HUES64 (cell line): ENCODE data around the gene GDPGP1.
A peak's percentile ranks its signal among the peaks of the same experiment; 100 is the strongest.
"Not testable (repeated sequence)": the region's sequence is repeated elsewhere in the genome, so short reads cannot be mapped to it uniquely, and the experiment has no call there.

Experiments used
- H3K27ac ChIP-seq: 2 replicates; pipeline ENCODE4 v1.7.0; 2013; ENCODE audit warnings: low read depth, low read length, inconsistent platforms
- H3K27me3 ChIP-seq: 2 replicates; pipeline ENCODE4 v1.6.1; 2013; ENCODE audit warnings: mild to moderate bottlenecking, low read length; ENCODE audit not compliant: insufficient read depth
- H3K36me3 ChIP-seq: 2 replicates; pipeline ENCODE4 v1.6.1; 2013; ENCODE audit warnings: mild to moderate bottlenecking, low read length; ENCODE audit not compliant: insufficient read depth
- H3K4me1 ChIP-seq: 2 replicates; pipeline ENCODE4 v1.6.1; 2013; ENCODE audit warnings: mild to moderate bottlenecking, low read length, moderate library complexity; ENCODE audit not compliant: insufficient read depth
- H3K4me3 ChIP-seq: 2 replicates; pipeline ENCODE4 v1.5.1; 2013; ENCODE audit warnings: mild to moderate bottlenecking, low read length, moderate library complexity
- H3K9ac ChIP-seq: 2 replicates; pipeline ENCODE4 v1.6.1; 2013; ENCODE audit warnings: mild to moderate bottlenecking, low read depth, low read length
- H3K9me3 ChIP-seq: 2 replicates; pipeline ENCODE4 v1.6.1; 2013; ENCODE audit warnings: low read depth, low read length; ENCODE audit not compliant: insufficient read depth
- WGBS: fragments of 150-250, 120-280 bp; methylation state at CpG from one replicate; pipeline ENCODE4 v1.1.7; 2013; ENCODE audit warnings: missing lambda C conversion rate; 5-methylcytosine and 5-hydroxymethylcytosine counted together

GDPGP1 gene

DNA sequence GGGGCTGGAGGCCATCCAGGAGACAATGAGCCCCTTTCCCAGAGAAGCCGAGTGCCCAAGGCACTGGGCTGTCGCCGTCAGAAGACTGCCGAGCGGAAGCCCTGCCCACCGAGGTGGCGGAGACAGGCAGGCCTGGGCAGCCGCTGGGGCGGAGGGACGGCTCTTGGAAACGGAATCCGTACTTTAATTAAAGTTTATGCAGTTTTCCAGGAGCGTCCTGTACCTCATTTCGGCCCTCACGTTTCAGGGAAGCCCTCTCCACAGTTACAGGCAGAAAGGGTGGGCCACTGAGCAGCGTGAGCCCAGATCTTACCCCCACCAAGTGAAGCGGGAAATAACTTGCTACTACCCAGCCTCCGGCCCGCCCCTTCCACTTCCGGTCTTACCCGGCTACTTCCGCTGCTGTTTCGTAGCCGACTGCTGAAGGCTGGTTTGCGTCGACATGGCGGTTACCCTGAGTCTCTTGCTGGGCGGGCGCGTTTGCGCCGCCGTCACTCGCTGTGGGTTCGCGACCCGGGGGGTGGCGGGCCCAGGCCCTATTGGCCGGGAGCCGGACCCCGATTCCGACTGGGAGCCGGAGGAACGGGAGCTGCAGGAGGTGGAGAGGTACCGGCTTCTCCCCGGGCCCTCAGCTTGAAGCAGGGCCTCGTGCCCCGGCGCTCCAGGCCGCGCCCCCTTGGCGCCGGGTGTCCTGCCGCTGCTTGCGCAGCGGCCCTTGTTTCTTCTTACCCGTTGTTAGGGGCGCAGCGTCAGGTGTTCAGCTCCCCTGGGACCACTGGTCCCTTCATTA is 31.5 kb downstream of the GDPGP1 start, which contains the start of gene NGRN:
TSS of gene NGRN (plus strand) at position 402 of the 790 bp plus-strand sequence. CDS start at position 443, 41 bp downstream.
- under 1% methylated on average over 59 of the region's 59 CpGs for WGBS
- H3K36me3 ChIP-seq: peaks cover 31% of the 10 kb centered on the region
- H3K9me3 ChIP-seq: no peaks in the 10 kb centered on the region
- peak within 1 kb of the TSS; percentile 98 for H3K27ac ChIP-seq
- H3K27me3 ChIP-seq: no peaks in the 10 kb centered on the region
- H3K9ac ChIP-seq: peak within 1 kb of the TSS; percentile 94
- H3K4me3 ChIP-seq: peak within 1 kb of the TSS; percentile 74
- peaks cover 25% of the 10 kb centered on the region for H3K4me1 ChIP-seq

DNA sequence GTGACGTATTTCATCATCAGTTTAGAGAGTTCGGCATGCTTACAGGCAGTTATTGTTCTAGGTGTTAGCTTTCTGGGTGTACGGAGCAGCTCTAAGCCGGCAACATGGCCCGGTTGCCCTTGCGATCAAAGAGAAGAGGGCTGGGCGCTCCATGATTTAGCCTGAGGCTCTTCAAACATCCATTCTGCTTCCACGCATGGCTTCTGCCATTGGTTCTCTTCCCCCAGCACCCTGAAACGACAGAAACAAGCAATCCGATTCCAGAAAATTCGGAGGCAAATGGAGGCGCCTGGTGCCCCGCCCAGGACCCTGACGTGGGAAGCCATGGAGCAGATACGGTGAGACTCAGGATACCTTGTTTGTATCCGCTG is 32.0 kb downstream of the GDPGP1 start:
- under 1% methylated on average over 16 of the region's 16 CpGs for WGBS
- Histone ChIP-seq H3K9me3 (no peaks in the 10 kb centered on the region), H3K27ac (peak overlapping the region; percentile 98), H3K27me3 (no peaks in the 10 kb centered on the region), H3K4me3 (peak overlapping the region; percentile 74), H3K9ac (peak overlapping the region; percentile 94), H3K36me3 (peaks cover 37% of the 10 kb centered on the region), H3K4me1 (peaks cover 25% of the 10 kb centered on the region)

DNA sequence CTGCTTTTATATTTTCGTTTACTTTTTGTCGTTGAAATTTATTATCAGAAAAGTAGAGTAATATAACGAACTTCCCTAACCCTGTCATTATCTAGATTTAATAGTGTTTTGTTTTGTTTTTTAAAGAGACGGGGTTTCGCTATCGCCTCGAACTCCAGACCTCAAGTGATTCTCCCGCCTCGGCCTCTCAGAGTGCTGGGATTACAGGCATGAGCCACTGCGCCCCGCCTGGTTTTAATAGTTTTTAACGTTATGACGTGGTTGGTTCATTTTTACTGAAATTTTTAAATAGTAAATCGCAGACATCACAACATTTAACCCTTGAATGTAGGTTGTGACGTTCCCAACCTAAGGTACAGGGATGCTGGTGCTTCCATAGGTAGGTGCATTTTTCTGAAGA is 32.5 kb downstream of the GDPGP1 start:
- peak overlapping the region; percentile 74 for H3K4me3 ChIP-seq
- H3K9me3 ChIP-seq: no peaks in the 10 kb centered on the region
- 32% methylated on average over 9 of the region's 15 CpGs for WGBS
- H3K9ac ChIP-seq: peak overlapping the region; percentile 94; the same call in 1 of the 2 replicates
- no peaks in the 10 kb centered on the region for H3K27me3 ChIP-seq
- peaks cover 25% of the 10 kb centered on the region for H3K4me1 ChIP-seq
- H3K27ac ChIP-seq: no peak overlapping the region
- H3K36me3 ChIP-seq: peaks cover 41% of the 10 kb centered on the region

DNA sequence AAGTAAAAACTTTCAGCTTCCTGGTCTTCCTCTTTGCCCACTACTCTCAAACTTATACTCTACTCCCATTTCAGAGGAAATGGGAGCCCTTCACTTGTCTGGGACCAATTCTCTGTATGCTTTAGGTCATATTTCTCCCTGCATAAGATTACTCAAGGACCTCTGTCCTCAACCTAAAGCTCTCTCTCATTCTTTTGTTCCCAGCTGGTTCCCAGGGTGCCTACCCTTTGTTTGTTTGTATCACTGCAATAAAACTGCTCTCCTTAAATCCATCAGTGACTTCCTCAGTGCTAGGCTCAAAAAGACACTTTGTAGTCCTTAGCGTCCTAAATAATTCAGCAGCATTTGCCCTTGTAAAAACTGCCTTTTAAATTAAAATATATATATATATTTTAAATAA is 34.4 kb downstream of the GDPGP1 start:
- Histone ChIP-seq H3K27me3 (no peaks in the 10 kb centered on the region), H3K9ac (0 out of 2 replicates have a peak overlapping the region, but pooled peaks have one; percentile 20), H3K4me3 (peak overlapping the region; percentile 74), H3K9me3 (no peaks in the 10 kb centered on the region), H3K27ac (peak overlapping the region; percentile 26; the same call in 1 of the 2 replicates), H3K36me3 (peaks cover 60% of the 10 kb centered on the region), H3K4me1 (peaks cover 25% of the 10 kb centered on the region)
- WGBS: no CpG with 5 or more reads among the region's 1 CpG

DNA sequence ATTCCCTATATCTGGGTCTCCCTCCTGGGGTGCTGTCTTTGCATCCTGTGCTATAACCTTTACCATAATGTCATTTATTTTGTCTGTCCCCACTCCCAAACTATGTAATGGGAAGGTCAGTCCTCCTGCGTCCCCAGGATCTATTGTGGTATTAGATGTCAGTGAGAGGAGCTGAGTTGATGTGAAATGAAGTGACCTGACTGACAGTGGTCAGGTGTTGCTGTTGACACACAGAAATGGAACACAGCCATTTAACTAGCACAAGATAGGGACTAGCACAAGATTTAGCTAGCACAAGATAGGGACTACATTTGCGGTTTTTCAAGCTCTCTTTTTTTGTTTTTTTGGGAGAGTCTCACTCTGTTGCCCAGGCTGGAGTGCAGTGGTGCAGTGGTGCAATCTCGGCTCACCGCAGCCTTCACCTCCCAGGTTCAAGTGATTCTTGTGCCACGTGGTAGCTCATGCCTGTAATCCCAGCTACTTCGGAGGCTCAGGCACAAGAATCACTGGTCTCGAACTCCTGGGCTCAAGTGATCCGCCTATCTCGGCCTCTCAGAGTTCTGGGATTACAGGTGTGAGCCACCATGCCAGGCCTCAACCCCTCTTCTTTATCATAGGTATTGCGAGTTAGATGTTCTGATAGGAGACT is 36.6 kb downstream of the GDPGP1 start:
- H3K27me3 ChIP-seq: no peaks in the 10 kb centered on the region
- no peak overlapping the region for H3K9ac ChIP-seq
- no peaks in the 10 kb centered on the region for H3K9me3 ChIP-seq
- peaks cover 19% of the 10 kb centered on the region for H3K4me1 ChIP-seq
- no peak overlapping the region for H3K27ac ChIP-seq
- 96% methylated on average over 10 of the region's 10 CpGs for WGBS
- H3K36me3 ChIP-seq: peaks cover 65% of the 10 kb centered on the region
- H3K4me3 ChIP-seq: no peak overlapping the region

DNA sequence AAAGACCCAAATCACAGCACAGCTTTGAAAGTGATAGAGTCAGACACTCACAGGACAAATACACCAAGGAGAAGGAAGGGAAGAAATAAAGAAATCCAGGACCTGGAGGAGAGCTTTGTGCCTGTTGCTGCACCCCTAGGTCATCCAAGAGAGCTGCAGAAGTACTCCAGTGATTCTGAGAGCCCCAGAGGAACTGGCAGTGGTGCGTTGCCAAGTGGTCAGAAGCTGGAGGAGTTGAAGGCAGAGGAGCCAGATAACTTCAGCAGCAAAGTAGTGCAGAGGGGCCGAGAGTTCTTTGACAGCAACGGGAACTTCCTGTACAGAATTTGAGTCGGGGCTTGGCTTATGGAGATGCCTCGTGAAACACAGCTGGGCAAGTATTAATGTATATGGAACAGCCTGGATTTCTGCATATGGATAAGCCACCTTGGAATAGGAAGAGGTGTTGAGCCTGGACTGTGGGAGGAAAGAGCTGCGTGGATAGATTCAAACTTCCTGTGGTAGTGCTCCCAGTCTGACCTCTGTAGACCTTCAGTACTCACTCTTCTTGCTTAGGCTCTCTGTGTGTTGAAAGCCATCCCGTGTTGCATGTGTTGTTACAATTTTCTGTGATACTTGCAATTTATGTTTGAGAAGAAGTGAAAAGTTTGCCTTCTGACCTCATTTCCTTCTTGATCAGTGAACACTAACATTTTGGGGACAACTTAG is 37.6 kb downstream of the GDPGP1 start:
- Histone ChIP-seq H3K27me3 (no peaks in the 10 kb centered on the region), H3K4me1 (peaks cover 19% of the 10 kb centered on the region), H3K9ac (no peak overlapping the region), H3K4me3 (no peak overlapping the region), H3K27ac (no peak overlapping the region), H3K9me3 (no peaks in the 10 kb centered on the region), H3K36me3 (peaks cover 68% of the 10 kb centered on the region)
- WGBS: 96% methylated on average over 7 of the region's 7 CpGs

DNA sequence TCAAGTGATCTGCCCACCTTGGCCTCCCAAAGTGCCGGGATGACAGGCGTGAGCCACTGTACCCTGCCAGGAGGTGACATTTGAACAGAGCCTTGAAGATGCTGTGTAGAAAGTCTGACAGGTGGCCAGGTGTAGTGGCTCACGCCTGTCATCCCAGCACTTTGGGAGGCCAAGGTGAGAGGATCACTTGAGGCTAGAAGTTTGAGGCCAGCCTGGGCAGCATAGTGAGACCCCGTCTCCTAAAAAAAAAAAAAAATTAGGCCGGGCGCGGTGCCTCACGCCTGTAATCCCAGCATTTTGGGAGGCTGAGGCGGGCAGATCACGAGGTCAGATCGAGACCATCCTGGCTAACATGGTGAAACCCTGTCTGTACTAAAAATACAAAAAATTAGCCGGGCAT is 44.5 kb downstream of the GDPGP1 start:
- H3K36me3 ChIP-seq, H3K4me1 ChIP-seq, H3K4me3 ChIP-seq, H3K27me3 ChIP-seq, H3K9ac ChIP-seq, H3K9me3 ChIP-seq, H3K27ac ChIP-seq: not testable (repeated sequence)
- 97% methylated on average over 12 of the region's 12 CpGs for WGBS

DNA sequence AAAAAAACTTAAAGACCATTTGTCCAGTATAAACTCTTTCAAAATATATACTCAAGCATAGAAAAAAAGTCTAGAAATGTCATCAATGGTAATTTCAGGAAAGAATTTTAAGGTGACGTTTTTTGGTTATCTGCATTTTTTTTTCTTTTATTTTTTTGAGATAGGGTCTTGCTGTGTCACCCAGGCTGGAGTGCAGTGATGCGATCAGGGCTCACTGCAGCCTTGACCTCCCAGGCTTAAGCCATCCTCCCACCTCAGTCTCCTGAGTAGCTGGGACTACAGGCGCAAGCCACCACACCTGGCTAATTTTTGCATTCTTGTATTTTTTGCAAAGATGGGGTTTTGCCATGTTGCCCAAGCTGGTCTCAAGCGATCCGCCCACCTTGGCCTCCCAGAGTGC is 46.7 kb downstream of the GDPGP1 start:
- H3K27me3 ChIP-seq, H3K9me3 ChIP-seq, H3K36me3 ChIP-seq, H3K4me3 ChIP-seq, H3K4me1 ChIP-seq, H3K27ac ChIP-seq, H3K9ac ChIP-seq: not testable (repeated sequence)
- WGBS: 92% methylated on average over 5 of the region's 5 CpGs

DNA sequence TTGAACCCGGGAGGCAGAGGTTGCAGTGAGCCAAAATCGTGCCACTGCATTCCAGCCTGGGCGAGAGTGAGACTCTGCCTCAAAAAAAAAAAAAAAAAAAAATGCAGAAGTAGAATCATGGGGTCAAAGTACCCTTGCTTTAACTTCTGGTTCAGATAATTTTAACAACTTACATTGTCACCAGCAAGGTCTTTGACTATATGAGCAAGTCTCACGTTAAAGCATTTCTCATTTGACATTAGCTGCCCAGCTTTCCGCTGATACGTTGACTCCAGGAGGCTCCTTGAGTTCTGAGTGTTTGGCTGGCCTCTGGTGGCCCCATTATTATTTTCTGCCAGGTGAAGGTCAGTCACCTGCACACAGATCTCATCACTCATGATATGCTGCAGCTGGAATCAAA is 47.6 kb downstream of the GDPGP1 start:
- not testable (repeated sequence) for H3K4me3 ChIP-seq, H3K36me3 ChIP-seq, H3K4me1 ChIP-seq, H3K9ac ChIP-seq, H3K9me3 ChIP-seq, H3K27ac ChIP-seq, H3K27me3 ChIP-seq
- 93% methylated on average over 6 of the region's 6 CpGs for WGBS

DNA sequence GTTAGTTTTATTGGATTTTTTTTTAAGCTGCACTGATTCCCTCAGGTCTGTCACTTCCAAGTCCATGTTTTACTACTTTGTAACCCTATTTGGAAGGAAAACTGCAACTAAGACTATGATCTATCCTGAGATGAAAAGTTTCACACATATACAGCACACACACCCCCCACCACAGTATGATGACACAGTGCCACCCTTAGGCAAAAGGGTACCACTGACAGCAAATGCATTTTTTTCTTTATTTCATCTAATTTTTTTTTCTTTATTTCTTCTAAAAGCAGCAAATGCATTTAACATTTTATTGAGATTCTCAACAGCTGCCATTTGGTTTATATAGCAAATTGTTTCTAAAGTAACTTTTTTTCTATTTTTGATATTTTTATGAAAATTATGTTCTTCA is 52.7 kb downstream of the GDPGP1 start:
- no peaks in the 10 kb centered on the region for H3K36me3 ChIP-seq
- H3K4me3 ChIP-seq: no peak overlapping the region
- H3K27ac ChIP-seq: no peak overlapping the region
- no peak overlapping the region for H3K9ac ChIP-seq
- no peaks in the 10 kb centered on the region for H3K9me3 ChIP-seq
- H3K4me1 ChIP-seq: peaks cover 5% of the 10 kb centered on the region; the same call in 1 of the 2 replicates
- H3K27me3 ChIP-seq: no peaks in the 10 kb centered on the region

DNA sequence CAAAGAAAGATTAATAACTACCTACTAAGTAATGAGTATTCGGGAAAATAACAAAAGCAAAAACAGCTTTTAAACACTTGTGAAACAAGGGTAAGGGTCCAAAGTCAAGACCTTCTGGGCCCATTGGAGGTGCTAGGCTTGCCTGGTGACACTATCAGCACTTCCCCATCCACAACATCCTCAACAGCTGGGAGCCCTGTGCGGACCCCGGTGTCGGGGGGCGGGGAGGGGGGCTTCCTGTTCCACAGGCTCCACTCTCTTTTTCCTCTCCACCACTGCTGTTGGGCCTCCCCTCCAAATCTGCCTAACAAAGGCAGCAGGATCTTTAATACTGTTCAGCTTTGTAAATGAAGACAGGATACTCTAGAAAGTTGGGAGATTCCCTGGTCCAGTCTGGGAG is 53.1 kb downstream of the GDPGP1 start:
- Histone ChIP-seq H3K27ac (no peak overlapping the region), H3K9ac (no peak overlapping the region), H3K4me1 (peaks cover 5% of the 10 kb centered on the region; the same call in 1 of the 2 replicates), H3K27me3 (no peaks in the 10 kb centered on the region), H3K4me3 (no peak overlapping the region), H3K9me3 (no peaks in the 10 kb centered on the region), H3K36me3 (no peaks in the 10 kb centered on the region)
- WGBS: 40% methylated on average over 5 of the region's 5 CpGs
